Stimulated activated CD4-positive, alpha-beta T cell treated with anti-CD3 and anti-CD28 coated beads, Interleukin-1b, Interleukin-23, amount 100 ng/mL, for 24 hours (primary cell): Measurements from ENCODE around the gene ZC2HC1B.

Source experiments
- DNase-seq, 4 experiments: peaks; one replicate each; pipeline ENCODE4 v3.0.0-alpha.2; 2020; ENCODE audit warnings: low read depth in 4 of 4, low spot score in 1 of 4

Gene ZC2HC1B

DNA sequence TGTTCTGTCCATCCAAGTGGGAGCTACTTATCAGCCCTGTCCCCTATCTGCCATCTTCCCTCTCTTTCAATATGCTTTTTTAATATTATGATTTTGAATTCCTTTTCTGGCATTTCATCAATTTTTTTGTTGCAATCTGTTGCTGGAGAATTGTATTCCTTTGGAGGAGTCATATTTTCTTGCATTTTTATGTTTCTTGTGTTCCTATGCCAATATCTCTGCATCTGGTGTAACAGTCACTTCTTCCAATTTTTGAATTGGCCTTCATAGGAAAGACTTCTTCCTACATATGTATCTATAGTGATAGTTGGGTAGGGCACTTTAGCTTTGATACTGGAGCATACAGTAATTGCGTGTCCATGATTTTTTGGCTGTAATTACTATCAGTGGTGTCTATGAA lies 70.1 kb downstream of the ZC2HC1B start:
- no peak for DNase-seq

DNA sequence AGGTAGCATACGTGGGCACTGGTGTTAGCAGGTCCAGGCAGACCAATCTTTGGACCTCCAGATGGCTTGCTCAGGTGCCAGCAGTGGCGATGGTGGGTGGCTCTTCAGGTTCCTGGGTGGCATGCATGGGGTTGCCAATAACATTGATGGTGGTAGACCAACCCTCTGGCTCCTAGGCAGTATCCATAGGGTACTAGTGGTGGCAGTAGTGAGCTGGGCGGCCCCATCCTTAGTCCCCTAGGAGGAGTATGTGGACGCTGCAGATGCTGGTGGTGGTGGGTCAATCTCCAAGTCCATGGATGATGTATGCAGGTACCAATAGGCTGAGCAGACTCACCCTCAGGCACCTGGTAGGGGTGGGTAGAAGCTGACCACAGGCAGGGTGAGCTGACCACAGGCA lies 70.6 kb downstream of the ZC2HC1B start:
- DNase-seq = no peak

DNA sequence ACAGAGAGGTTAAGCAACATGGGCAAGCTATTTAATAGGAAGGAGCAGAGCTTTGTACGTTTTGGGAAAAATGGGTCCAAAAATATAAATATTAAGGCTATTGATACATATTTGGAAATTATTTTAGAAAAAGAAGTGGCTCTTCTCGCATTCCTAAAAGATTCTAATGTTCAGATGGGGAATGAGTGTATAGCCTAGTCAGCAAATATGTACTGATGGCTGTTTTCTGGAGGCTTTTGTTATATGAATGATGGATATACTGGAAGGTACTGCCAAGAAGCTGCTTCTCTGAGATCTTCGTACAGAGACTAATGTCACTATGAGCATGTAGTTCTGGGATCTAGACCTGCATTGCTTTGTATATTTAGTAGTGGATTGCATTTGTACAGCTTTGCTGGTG lies 72.1 kb downstream of the ZC2HC1B start:
- DNase-seq = no peak

DNA sequence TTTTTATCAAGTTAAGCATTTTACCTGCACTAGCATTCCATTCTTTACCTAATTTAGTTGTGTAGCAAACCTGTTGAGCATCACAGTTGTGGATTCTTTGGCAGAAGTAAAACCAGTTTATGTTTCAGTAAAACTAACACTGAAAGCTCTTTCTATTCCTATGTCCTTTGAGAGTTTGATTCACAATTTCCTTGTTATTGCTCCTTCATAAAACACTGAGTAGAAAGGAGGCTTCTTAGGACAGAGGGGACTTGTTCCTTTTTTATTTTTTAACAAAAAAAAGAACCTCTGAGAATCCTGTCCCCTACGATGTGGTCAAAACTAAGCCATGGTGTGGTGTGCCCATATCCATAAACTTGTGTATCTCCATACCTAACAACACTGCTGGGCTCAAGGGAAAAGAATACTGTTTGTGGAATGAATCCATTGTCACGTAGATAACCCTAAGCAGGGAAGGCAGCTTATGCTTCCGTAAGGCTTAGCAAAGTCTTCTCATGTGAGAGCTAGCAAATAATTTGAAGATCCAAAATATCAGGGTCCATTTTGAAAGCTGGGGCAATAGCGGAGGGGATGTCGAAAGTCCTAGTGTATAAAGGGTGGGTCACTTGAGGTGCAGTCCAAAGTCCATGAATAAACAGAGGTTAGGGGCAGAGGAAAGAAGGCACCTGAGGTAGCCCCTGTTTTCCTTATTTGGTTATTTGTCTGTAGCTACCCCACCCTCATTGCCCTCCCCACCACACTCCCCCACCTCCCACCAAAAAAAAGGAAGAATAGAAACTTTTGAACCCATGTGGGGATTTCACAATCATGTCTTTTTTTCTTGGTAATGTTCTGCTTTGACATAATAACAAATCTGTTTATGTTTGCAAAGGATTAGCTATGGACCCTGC lies 72.7 kb downstream of the ZC2HC1B start:
- no peak for DNase-seq

DNA sequence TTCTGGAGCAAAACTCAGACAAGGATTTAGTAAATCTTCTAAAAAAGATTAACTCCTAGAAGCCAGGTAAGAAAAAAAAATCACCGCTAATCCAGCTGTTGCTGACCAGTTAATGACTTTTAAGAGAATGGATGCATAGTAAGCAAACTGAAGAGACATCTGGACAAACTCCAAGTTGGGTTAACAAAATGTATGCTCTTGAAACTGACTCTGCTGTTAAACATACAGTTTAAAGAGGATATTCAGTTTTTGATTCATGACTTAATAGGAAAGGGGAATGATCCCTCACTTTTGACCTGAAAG lies 73.3 kb downstream of the ZC2HC1B start:
- no peak for DNase-seq

DNA sequence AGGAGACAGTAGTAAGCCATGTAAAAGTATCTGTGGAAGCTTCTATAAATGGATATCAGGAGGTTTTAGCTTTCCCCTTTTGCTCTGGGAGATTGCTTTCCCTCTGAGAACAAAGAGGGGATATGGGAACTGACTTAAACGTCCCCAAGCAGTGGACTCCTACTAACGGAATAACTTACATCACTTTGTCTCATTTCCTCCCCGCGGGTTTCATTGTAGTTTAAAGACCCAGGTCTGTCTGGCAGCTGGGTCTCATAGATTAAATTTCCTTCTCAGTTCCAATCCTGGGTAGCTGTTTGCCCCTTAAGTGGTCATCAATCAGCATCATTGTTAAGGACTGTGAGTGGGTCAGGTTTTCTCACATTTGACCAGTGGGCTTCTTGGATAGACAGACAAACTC lies 75.1 kb downstream of the ZC2HC1B start:
- DNase-seq = no peak

DNA sequence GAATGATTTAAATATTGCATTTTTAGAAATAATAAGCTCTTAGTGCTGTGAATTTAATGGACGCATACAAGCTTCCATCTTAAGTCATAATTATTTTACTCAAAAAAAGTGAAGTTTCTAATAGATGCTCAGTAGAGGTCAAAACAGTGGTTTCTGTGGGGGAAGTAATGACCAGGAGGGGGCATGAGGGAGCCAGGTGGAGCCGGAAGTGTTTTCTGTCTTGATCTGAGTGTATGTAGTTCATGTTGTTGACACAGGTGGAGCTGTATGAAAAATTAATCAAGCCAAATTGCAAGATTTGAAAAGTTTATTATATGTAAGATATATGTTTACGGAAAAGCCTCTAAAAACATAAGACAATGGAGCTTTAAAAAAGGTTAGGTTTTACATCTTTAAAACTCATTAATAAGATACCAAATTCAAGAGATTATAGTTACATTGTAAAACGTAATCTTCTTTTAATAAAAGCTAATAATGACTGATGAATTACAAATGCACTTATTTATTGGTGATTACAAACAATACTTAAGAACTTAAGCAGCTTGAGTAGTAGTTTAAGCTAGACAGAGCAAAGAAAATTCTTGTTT lies 75.8 kb downstream of the ZC2HC1B start:
- DNase-seq = peak in 3 of 4 experiments; percentile 8 to 27 (median 20)

DNA sequence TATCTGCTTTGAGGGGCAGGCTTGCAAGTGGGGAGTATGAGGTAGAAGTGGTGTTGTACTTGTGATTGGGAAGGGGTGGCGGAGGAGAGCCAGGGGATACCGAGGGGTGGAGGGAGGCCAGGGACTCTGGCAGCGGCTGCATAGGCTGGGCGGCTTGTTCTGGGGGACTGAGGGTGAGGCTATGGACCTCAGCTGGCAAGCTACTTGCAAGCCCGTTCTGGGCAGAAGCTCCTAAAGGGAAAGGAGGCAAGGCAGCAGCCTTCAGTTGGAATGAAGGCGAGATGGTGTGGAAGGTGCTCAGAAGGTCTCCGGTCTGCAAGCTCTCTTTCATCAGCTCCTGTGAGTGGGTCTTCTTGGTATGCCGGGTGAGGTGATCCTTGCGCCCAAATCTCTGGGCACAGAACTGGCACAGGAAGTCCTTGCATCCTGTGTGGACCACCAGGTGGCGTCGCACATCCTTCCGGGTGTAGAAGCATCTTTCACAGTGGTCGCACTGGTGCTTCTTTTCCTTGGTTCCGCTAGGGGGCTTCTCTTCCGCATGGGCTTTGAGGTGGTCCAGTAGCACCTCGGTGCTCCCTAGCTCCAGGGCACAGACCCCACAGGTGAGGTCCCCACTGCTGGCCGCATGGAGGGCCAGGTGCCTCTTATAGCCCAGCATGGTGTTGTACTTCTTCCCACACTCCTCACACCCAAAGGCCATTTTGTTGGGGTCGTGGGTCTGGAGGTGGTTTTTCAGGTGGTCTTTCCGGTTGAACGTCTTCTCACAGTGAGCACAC lies 77.8 kb downstream of the ZC2HC1B start:
- peak; percentile 30 to 55 (median 32) for DNase-seq

DNA sequence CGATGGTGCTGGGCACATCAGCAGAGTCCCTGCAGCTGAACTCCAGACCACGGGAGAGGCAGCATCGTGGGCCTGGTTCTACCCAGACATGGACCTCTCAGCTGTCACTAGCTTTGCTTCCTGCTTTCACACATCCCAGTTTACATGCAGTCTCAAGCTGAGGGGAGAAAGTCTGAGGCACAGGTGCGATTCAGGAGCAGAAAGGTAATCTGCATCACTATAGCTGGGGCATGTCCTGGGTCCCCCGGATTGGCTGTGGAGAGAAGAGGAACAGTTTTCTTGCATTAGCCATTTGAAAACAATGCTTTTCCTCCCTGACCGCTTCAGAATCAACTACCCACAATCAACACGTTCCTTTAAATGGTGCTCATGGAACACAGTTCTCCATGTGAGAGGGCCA lies 83.9 kb downstream of the ZC2HC1B start:
- DNase-seq = no peak

DNA sequence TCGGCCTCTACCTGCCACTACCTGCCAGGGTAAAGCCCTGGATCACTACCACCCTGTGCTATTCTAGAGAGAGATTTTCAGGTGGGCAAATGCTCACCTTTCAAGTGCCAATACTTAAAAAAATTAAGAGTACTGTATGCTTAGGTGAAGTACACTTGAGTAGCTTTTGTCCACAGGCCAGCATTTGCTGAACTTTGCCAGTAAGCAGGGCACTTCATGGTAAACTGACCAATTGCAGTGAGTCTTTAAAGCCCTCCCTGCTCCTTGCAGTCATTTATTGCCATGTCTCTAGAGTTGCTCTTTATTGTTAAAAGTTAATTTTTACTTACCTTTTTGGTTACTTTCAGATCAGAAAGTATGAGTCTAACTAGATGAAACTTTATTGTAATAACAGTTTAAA lies 85.3 kb downstream of the ZC2HC1B start:
- DNase-seq = no peak

DNA sequence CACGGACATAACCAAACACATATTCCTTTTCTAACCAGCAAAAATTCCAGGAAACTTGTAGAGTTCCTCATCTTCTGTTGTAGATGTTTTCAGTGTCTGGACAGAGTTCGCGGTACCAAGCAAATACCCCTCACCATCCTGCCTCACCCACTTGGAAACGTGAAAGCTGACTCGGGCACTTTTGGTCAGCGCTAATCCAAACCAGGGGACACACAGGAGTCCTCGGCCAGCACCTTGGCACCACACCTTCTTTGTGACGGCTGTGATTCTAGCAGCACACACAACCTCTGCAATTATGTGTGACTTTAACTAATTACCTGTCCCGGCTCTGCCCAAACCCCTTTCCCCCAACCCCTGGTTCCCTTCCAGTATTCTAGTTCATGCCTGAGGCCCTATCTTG lies 85.7 kb downstream of the ZC2HC1B start:
- no peak for DNase-seq

DNA sequence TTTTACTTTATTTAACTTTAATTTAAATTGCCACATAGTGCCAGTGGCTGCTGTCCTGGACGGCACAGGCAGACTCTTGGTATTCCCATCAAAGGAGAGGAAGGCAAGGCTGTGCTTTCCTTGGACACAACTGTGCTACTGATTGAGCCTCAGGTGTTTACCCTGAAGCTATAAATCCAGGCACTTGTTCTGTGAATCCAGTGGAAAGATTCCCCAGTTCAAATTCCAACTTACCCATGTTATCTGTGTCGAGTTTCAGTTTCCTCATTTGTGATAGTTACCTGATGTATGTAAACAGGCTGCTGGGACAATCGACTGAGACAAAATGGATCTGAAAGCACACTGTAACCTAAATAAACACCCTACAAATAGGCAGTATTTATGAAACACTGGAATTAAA lies 86.6 kb downstream of the ZC2HC1B start:
- DNase-seq = no peak

DNA sequence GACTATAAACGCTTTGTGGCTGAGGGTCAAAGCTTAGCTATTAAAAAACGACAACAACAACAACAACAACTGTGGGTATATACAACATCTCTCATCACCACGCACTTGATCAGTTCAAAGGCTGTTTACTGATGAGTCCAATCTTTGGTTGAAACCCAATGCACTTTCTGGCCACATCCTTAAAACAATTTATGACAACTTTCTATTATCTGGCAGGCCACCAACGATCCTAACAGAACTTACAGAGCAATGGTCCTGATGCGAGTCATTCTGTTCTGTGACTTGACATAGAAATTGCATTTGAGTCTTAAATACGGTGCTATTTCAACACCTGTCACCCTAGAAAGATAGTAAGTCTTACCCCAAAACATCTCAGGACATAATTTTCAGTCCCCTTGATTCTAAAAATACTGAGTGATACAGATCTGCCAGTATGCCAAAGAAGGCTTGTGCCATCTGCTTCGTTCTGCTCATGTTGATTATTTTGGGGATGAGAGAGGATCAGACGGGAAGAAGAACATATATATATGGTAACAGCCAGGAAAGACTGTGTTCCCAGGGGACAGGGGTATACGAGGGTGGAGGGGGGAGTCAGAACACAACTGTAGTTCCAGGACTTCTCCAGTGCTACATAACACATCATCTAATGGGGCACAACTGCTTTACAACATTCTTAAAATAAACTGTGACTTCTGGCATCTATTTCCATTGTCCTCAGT lies 87.9 kb downstream of the ZC2HC1B start:
- DNase-seq = no peak

DNA sequence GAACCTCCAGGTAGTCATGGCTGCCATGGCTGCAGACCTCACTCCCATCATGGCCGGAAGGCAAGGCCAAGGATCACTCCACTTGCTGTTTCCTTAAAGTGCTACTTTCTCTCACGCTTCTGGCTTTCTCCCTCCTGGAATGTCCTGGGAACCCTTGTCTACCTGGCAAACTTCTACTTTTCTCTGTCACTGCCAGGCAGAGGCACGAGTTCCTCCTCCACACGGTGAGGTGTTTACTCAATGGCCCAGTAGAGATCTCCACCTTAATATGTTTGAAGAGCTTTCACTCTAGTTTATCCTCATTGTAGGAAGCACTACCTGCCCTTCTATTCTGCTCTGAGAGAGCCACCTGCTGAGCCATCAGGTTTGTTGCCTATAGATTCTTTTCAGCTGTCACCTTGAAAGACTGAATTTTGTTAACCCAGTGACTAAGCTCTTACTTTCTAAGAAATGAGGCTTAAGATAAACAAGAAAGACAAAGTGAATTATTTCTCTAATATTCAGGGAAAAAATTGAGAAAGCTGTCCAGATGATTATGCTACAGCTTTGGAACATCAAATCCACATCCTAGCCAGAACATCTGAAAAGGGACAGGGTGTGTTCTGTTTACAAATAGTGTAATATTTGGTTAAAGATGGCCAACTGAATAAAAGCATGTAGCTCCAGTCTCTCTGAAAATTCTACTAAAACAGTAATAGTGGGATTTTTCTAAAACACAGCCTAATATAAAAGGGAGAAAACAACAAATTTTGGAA lies 88.8 kb downstream of the ZC2HC1B start:
- no peak for DNase-seq

DNA sequence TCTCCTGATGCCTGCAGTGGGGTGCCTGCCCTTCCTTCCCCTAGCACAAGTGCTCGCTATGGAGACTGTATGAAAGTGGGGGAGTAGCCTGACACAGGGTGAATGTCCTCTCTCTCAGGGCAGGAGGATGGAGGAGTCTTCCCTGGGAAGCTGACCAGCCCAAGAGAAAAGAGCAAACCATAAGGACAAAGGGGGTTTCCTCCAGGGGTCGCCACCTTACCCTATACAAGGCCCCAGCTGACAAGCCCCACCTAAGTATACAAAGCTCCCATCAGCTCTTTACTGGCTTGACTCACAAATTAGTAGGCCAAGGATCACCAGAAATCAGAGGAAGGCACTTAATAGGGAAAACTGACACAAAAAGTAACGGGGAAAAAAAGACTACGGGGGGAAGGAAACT lies 89.6 kb downstream of the ZC2HC1B start:
- no peak for DNase-seq

DNA sequence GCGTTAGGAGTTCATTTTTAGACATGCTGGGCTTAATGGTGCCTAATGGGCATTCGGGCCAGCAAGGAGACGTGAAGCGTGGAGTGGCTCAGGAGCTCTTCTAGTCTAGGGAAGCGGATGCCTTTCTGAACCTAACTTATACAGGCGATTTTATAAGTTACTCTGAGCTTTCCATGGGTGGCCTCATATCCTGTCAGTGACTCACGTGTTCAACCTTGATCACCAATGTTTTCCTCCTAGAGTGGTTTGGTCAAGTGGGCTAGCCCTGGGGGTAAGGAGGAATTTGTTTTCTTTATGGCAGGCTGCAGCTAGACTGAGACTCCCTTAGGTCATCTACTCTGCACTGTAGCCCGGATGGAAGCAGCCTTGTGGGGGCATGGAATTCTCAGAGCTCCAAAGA lies 91.7 kb downstream of the ZC2HC1B start:
- no peak for DNase-seq

DNA sequence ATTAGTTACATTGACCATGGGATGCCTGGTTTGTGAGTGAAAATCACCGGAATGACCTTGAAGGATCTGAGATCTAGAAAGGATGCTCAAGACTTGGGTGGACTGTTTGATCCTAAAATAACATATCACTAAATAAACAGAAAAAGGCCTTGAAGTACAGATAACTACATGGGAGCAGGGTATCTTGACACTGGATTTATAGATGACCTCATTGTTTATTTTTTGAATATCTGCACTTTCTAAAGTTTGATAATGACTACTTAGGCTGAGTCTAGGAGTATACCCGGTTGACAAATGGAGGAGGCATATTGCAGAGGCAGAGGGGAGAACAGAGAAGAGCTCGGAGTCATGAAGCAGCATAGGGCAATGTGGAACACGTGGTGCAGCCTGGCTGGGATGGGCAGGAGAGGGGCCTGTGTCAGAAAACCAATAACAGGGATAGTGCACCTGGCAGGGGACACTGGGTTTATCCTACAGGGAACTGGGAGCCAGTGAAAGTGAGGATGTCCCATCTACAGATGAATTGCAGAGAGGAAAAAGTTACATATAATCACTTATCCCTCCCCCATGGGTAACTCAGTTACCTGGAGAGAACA lies 93.5 kb downstream of the ZC2HC1B start:
- no peak for DNase-seq

DNA sequence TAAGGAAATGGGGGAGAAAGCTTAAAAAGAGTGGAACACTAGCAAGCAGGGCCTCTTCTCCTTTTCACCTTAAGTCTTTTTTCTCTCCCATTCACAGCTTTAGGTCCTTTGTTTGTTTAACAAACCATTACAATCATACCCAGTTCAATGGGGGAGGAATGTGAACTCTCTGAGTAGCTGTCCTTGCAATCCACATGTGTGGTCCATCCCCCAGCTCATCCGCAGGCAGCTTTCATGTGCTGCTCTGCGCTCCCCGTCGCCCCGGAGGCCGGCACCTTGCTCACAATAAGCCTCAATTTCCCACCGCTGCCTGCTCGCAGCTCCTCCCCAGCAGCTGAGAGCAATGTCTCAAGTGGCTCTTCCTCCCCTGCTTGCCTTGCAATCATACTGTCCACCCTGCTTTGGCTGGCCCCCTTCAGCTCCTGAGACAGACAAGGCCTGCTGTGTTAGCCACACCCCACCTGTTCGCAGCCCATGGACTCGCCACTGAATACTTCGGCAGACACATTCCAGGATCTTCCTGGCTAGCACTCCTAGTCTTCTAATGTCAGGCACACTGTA lies 94.6 kb downstream of the ZC2HC1B start:
- no peak for DNase-seq

DNA sequence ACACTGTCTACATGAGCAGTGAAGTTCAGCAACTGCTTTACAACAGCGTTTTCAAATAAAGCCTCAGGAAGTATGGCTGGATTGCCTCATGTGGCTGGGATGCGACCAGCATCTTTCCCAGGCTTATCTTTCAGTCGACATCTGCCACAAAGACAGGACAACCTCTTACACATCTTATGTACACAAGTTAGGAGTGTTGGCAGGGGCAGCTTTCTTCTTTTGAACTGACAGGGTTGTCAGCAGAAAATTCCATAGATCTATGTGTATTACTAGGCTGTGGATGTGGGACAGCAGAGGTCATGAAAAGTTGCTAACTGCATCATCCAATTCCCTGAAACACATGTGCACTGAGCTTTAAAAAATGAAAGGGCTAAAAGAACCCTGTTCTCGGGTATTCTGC lies 95.7 kb downstream of the ZC2HC1B start:
- no peak for DNase-seq

DNA sequence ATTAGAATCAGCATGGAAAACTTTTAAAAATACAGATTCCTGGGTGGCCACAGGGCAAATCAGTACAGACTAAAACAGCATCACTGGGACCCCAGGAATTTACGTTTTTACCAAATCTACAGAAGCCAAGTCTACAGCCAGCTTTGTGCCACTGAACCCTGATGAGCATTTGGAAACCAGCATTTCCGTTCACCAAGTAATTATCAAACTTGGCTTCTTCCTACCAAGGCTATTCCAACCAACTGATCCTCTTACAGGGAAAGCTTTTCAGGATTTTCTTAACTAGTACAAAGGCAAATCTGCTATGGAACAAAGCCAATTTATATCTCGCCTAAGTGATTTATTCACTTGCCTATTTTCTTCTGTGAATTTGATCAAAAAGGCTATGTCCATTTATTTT lies 96.8 kb downstream of the ZC2HC1B start:
- DNase-seq = no peak
